Astrocyte (in vitro differentiated cells and primary cell): ENCODE measurements around the gene EDC3.

Experiments used
- CTCF ChIP-seq: IDR thresholded peaks from 2 replicates; pipeline ENCODE4 v1.5.1; 2011; ENCODE audit warnings: low read depth, mild to moderate bottlenecking, inconsistent platforms, low read length, moderate library complexity; ENCODE audit not compliant: insufficient read depth
- EZH2 ChIP-seq: IDR thresholded peaks from 2 replicates; pipeline ENCODE4 v1.6.1; 2012; ENCODE audit warnings: mild to moderate bottlenecking, low read length, inconsistent platforms; ENCODE audit not compliant: insufficient read depth

DNA sequence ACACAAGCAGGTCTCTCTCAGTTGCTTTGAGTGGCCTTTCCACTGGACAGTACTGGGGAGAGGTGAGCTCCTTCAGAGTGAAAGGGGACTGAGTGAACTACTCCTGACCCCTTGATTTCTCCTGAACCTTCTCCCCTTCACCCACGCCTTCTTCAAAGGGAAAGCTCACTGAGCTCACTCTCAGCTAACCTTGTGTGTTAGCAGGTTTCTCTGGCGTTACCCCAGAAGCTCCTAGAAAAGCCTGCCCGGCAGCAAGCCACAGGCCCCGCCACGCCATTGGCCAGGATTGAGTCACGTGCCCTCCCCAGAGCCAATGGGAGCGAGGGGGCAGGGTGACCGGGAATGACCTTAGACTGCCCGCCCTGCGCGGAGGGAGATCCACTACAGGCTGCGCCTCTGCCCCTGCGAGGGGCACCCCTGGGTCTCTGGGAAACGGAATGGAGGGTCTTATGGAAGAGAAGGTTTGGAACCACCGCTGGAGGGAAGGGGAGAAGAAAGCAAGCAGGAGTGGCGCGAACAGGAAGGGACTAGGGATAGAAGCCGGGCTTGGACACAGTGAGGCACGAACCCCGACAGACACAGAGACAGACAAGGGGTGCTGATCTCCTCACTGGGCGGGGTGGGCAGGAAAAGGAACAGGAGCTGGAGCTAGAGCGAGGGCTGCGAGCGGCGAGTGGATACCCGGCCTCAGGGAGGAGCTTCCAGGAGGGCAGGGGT lies 97.5 kb downstream of the EDC3 start:
- TF ChIP-seq CTCF: no peak
- TF ChIP-seq EZH2: no peak
